OCI-LY1 (cell line): ENCODE results near the gene SLC35A5.
"Not testable (repeated sequence)": the region's sequence is repeated elsewhere in the genome, so short reads cannot be mapped to it uniquely, and the experiment has no call there.

Source experiments
- H2AFZ ChIP-seq: fragments of 200-600 bp; sonication (generic), shearing (Covaris generic); 2 replicates; pipeline ENCODE4 v1.6.0; 2014; ENCODE audit warnings: antibody characterized with exemption, mild to moderate bottlenecking, low read length
- H3F3A ChIP-seq: fragments of 200-600 bp; sonication (generic), shearing (Covaris generic); 2 replicates; pipeline ENCODE4 v1.6.0; 2014; ENCODE audit warnings: mild to moderate bottlenecking, antibody characterized with exemption, low read length, moderate library complexity; ENCODE audit not compliant: insufficient read depth
- H3K27ac ChIP-seq: fragments of 200-600 bp; sonication (generic); 2 replicates; pipeline ENCODE4 v1.5.1; 2014; ENCODE audit warnings: low read length, mixed run types, mild to moderate bottlenecking, low read depth; ENCODE audit not compliant: poor library complexity, severe bottlenecking
- H3K27me3 ChIP-seq: fragments of 200-600 bp; sonication (generic); 2 replicates; pipeline ENCODE4 v1.6.0; 2014; ENCODE audit warnings: antibody characterized with exemption, mild to moderate bottlenecking, low read length, moderate library complexity; ENCODE audit not compliant: insufficient read depth
- H3K36me3 ChIP-seq: fragments of 200-600 bp; sonication (generic); 2 replicates; pipeline ENCODE4 v1.6.1; 2014; ENCODE audit warnings: mild to moderate bottlenecking, antibody characterized with exemption, low read length, moderate library complexity, mixed read lengths; ENCODE audit not compliant: insufficient read depth
- H3K4me1 ChIP-seq: fragments of 200-600 bp; sonication (generic); 2 replicates; pipeline ENCODE4 v1.5.1; 2014; ENCODE audit warnings: mild to moderate bottlenecking, low read length, moderate library complexity; ENCODE audit not compliant: insufficient read depth, severe bottlenecking
- H3K4me2 ChIP-seq: fragments of 200-600 bp; sonication (generic), shearing (Covaris generic); 2 replicates; pipeline ENCODE4 v1.6.1; 2014; ENCODE audit warnings: low read length
- H3K4me3 ChIP-seq: fragments of 200-600 bp; sonication (generic); 2 replicates; pipeline ENCODE4 v1.5.1; 2014; ENCODE audit warnings: low read length, low read depth, mild to moderate bottlenecking, mixed read lengths; ENCODE audit not compliant: poor library complexity, severe bottlenecking
- H3K79me2 ChIP-seq: fragments of 200-600 bp; shearing (Covaris generic); 2 replicates; pipeline ENCODE4 v1.6.1; 2016; ENCODE audit warnings: mixed run types, low read length, mixed read lengths; ENCODE audit not compliant: insufficient read depth
- H3K9ac ChIP-seq: fragments of 200-600 bp; sonication (generic), shearing (Covaris generic); 2 replicates; pipeline ENCODE4 v1.6.1; 2014; ENCODE audit warnings: mild to moderate bottlenecking, low read length, mixed read lengths
- H3K9me2 ChIP-seq: fragments of 200-600 bp; sonication (generic), shearing (Covaris generic); 2 replicates; pipeline ENCODE4 v1.6.1; 2014; ENCODE audit warnings: low read depth, mild to moderate bottlenecking, low read length, mixed read lengths
- H3K9me3 ChIP-seq: fragments of 200-600 bp; shearing (Covaris generic); 2 replicates; pipeline ENCODE4 v1.6.1; 2014; ENCODE audit warnings: low read length, mixed read lengths
- H4K20me1 ChIP-seq: fragments of 200-600 bp; sonication (generic), shearing (Covaris generic); 2 replicates; pipeline ENCODE4 v1.6.0; 2016; ENCODE audit warnings: mild to moderate bottlenecking, low read length; ENCODE audit not compliant: insufficient read depth
- EZH2 ChIP-seq: fragments of 200-600 bp; sonication (generic), shearing (Covaris generic); IDR thresholded peaks from 2 replicates; pipeline ENCODE4 v1.8.0; 2017; ENCODE audit warnings: borderline replicate concordance, mixed run types, mild to moderate bottlenecking, antibody characterized with exemption, low read length, moderate library complexity, mixed read lengths
- TF ChIP-seq, protein P1 (sequence below): fragments of 200-600 bp; sonication (generic), shearing (Covaris generic); IDR thresholded peaks from 2 replicates; pipeline ENCODE4 v1.5.1; 2017; ENCODE audit warnings: mild to moderate bottlenecking, antibody characterized with exemption, low read length, moderate library complexity, mixed read lengths

SLC35A5 gene

DNA sequence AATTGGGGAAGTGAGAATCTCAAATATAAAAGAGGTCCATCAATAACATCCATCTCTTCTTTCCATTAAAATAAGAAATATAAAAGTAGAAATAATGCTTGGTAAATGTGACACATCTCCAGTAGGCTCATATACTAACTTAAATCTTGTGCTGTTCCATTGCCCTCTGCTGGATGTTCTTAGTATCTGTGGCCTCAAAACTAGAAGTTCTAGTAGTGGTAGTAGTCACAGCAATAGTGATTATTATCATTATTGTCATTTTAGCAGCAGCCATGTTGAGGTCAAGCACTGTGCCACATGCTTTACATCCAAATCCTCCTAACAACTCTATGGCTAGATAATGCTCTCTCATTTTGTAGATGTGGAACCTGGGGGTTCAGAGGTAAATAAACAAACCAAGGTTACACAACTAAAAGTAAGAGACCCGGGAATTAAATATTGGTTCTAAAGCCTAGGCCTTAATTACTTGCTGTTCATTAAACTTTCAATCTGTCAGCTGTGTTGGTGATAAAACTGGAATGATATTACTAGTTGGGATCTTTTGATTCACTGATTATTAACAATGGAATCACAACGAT lies 42.3 kb upstream of the SLC35A5 start:
- H3K9ac ChIP-seq, result no peak overlapping the region
- H3K9me2 ChIP-seq, result no peaks in the 10 kb centered on the region
- H3K4me2 ChIP-seq, result no peak overlapping the region
- TF ChIP-seq, protein P1, sequence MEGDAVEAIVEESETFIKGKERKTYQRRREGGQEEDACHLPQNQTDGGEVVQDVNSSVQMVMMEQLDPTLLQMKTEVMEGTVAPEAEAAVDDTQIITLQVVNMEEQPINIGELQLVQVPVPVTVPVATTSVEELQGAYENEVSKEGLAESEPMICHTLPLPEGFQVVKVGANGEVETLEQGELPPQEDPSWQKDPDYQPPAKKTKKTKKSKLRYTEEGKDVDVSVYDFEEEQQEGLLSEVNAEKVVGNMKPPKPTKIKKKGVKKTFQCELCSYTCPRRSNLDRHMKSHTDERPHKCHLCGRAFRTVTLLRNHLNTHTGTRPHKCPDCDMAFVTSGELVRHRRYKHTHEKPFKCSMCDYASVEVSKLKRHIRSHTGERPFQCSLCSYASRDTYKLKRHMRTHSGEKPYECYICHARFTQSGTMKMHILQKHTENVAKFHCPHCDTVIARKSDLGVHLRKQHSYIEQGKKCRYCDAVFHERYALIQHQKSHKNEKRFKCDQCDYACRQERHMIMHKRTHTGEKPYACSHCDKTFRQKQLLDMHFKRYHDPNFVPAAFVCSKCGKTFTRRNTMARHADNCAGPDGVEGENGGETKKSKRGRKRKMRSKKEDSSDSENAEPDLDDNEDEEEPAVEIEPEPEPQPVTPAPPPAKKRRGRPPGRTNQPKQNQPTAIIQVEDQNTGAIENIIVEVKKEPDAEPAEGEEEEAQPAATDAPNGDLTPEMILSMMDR, result peak; percentile 82
- no peak for TF ChIP-seq EZH2
- H3K79me2 ChIP-seq, result no peaks in the 10 kb centered on the region
- H3K27me3 ChIP-seq, result no peaks in the 10 kb centered on the region
- no peaks in the 10 kb centered on the region for H3K9me3 ChIP-seq
- no peaks in the 10 kb centered on the region for H4K20me1 ChIP-seq
- no peaks in the 10 kb centered on the region for H3K36me3 ChIP-seq
- H3F3A ChIP-seq, result no peaks in the 10 kb centered on the region
- no peak overlapping the region for H3K4me3 ChIP-seq
- no peaks in the 10 kb centered on the region for H3K4me1 ChIP-seq
- H2AFZ ChIP-seq, result no peak overlapping the region
- no peak overlapping the region for H3K27ac ChIP-seq

DNA sequence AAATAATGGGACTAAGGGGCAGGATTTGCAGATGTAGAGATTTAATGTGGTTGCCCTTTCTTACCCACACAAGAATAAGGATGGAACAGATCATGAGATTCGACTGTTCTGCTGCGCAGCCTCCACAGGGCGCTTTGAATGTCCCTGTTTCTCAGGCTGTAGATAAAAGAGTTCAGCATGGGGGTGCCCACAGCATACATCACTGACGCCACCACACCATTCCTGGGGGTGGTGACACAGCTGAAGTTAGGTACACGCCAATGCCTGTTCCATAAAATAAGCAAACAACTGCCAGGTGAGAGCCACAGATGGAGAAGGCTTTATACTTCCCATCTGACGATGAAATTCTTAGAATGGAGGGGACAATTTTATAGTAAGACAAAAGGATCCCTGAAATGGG lies 37.7 kb upstream of the SLC35A5 start:
- H3K4me2 ChIP-seq, H3K4me3 ChIP-seq, H4K20me1 ChIP-seq, H3K27me3 ChIP-seq, H3K9me3 ChIP-seq, H3K27ac ChIP-seq, H3K9me2 ChIP-seq, H2AFZ ChIP-seq, H3F3A ChIP-seq, H3K4me1 ChIP-seq, H3K9ac ChIP-seq, H3K79me2 ChIP-seq: not testable (repeated sequence)
- H3K36me3 ChIP-seq, result peaks cover 26% of the 10 kb centered on the region

DNA sequence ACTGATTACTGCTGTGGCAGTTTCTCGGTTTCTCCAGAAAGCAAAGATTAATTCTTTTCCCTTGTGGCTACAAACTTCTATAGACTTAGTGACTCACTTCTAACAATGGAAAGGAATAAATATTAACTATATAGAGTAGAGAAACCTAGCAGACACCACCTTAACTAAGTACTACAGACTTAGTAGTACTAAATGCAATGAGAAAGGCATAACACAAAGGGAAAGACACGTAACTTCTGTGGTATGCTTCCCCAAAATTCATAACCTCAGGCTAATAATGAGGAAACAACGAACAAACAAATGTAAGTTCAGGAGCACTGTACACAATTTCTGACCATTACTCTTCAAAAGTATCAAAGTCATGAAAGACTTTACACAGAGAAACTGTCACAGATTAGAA lies 31.3 kb upstream of the SLC35A5 start:
- Histone ChIP-seq H3K27ac (no peak overlapping the region), H3K9ac (no peak overlapping the region), H3K9me3 (no peaks in the 10 kb centered on the region), H3K79me2 (no peaks in the 10 kb centered on the region), H3K36me3 (peaks cover 82% of the 10 kb centered on the region), H3K27me3 (no peaks in the 10 kb centered on the region), H3K9me2 (no peaks in the 10 kb centered on the region), H2AFZ (no peak overlapping the region), H3K4me3 (no peak overlapping the region), H4K20me1 (no peaks in the 10 kb centered on the region), H3K4me2 (no peak overlapping the region), H3K4me1 (no peaks in the 10 kb centered on the region), H3F3A (0 out of 2 replicates have a peak, but pooled peaks cover 2% of the 10 kb centered on the region)
- no peak for TF ChIP-seq EZH2
- TF ChIP-seq, protein P1, result no peak

DNA sequence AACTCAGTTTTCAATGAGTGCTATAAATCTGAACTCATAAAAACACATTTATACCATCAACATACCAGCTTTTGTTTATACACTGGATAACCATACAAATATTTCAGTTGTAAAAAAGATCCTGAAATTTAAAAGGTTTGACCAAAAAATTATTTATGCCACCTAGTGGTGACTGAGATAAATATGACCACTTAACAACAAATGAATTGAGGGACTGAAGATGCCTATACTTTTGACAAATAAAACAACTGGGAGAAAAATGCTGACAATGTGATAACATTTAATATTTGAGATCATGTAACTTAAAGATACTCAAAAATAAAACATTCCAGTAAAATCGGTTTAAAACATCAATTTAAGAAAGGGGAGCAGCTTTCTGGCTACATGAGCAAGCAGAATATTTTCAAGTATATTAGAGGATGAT lies 30.5 kb upstream of the SLC35A5 start:
- H3K4me2 ChIP-seq, result no peak overlapping the region
- no peak for TF ChIP-seq EZH2
- TF ChIP-seq, protein P1, result peak; percentile 62

More for the DNA sequence above, 30.5 kb upstream of the SLC35A5 start:
- no peak overlapping the region for H3K9ac ChIP-seq
- peaks cover 90% of the 10 kb centered on the region for H3K36me3 ChIP-seq
- 0 out of 2 replicates have a peak, but pooled peaks cover 2% of the 10 kb centered on the region for H3F3A ChIP-seq
- H3K27me3 ChIP-seq, result no peaks in the 10 kb centered on the region
- H4K20me1 ChIP-seq, result no peaks in the 10 kb centered on the region
- no peaks in the 10 kb centered on the region for H3K79me2 ChIP-seq
- H2AFZ ChIP-seq, result no peak overlapping the region
- H3K9me3 ChIP-seq, result no peaks in the 10 kb centered on the region
- H3K4me3 ChIP-seq, result no peak overlapping the region
- no peaks in the 10 kb centered on the region for H3K9me2 ChIP-seq
- H3K27ac ChIP-seq, result no peak overlapping the region
- no peaks in the 10 kb centered on the region for H3K4me1 ChIP-seq
